Right forelimb (tissue), 1 donor: ENCODE measurements around the gene PIAS3.
"Not testable (repeated sequence)": the region's sequence is repeated elsewhere in the genome, so short reads cannot be mapped to it uniquely, and the experiment has no call there.

Experiments
- DNase-seq: peaks from one replicate; pipeline ENCODE4 v3.0.0-alpha.2; 2018

PIAS3 gene

GRCh38 chr1:145822779-145823331 is 36.0 kb downstream of the PIAS3 start:
- not testable (repeated sequence) for DNase-seq

- DNase-seq, result not testable (repeated sequence)
These were observed 40.8 kb downstream of the PIAS3 start for GRCh38 chr1:145818095-145818494.

- DNase-seq, result not testable (repeated sequence)
These were observed 45.7 kb downstream of the PIAS3 start for GRCh38 chr1:145812977-145813810.

- no peak for DNase-seq
These were observed 52.0 kb downstream of the PIAS3 start for GRCh38 chr1:145806844-145807243.

- DNase-seq, result no peak
These were observed 52.5 kb downstream of the PIAS3 start for GRCh38 chr1:145806408-145806807.

- no peak for DNase-seq
These were observed 53.8 kb downstream of the PIAS3 start for GRCh38 chr1:145805057-145805456.

GRCh38 chr1:145804235-145805045 is 54.4 kb downstream of the PIAS3 start:
- no peak for DNase-seq

- no peak for DNase-seq
These were observed 59.1 kb downstream of the PIAS3 start for GRCh38 chr1:145799806-145800205.
